H1 (cell line): ENCODE data around the gene PDE4D. TPM values are rescaled to one million over a fixed set of nuclear protein-coding genes. Genes with fewer than 3 reads are reported as not detected.

Experiments
- CHD1 ChIP-seq: IDR thresholded peaks from 2 replicates; pipeline ENCODE4 v1.6.1; 2012; ENCODE audit warnings: low read depth, low read length, improper control_type of control experiment
- CREB1 ChIP-seq: IDR thresholded peaks from 2 replicates; pipeline ENCODE4 v1.6.1; 2012; ENCODE audit warnings: inconsistent platforms
- EZH2 ChIP-seq: fragments of 200-600 bp; sonication (generic); IDR thresholded peaks from 2 replicates; pipeline ENCODE4 v1.7.1; 2012; ENCODE audit warnings: low read depth, mild to moderate bottlenecking, moderate library complexity, low read length, inconsistent platforms; ENCODE audit not compliant: severe bottlenecking
- HDAC6 ChIP-seq: IDR thresholded peaks from one replicate; pipeline ENCODE4 v1.7.1; 2012; ENCODE audit warnings: low read depth, mild to moderate bottlenecking, inconsistent platforms, low read length, moderate library complexity
- KDM5A ChIP-seq: fragments of 200-600 bp; IDR thresholded peaks from 2 replicates; pipeline ENCODE4 v1.7.1; 2012; ENCODE audit warnings: mild to moderate bottlenecking, low read length, inconsistent platforms, mixed read lengths
- NRF1 ChIP-seq: IDR thresholded peaks from 2 replicates; pipeline ENCODE4 v1.6.1; 2011; ENCODE audit warnings: mild to moderate bottlenecking, low read depth, low read length, improper control_type of control experiment
- RBBP5 ChIP-seq: IDR thresholded peaks from 2 replicates; pipeline ENCODE4 v1.7.1; 2012; ENCODE audit warnings: low read depth, mild to moderate bottlenecking, inconsistent platforms, low read length, moderate library complexity, borderline replicate concordance
- TAF1 ChIP-seq: IDR thresholded peaks from 2 replicates; pipeline ENCODE4 v1.6.1; 2011; ENCODE audit warnings: mild to moderate bottlenecking, low read depth, low read length
- TCF12 ChIP-seq: IDR thresholded peaks from 2 replicates; pipeline ENCODE4 v1.6.1; 2011; ENCODE audit warnings: low read depth, mild to moderate bottlenecking, low read length
- polyA plus RNA-seq, 7 experiments: library from polyadenylated mRNA; depleted of rRNA in 3 of 7; stranded (reverse) in 5 of 7; unstranded in 2 of 7; fragments of >200 nt in 5 of 7; fragments of 200-250 nt in 2 of 7; gene quantifications; 1 replicate in 5 of 7; 2 replicates in 1 of 7; 4 replicates in 1 of 7; pipeline versions ENCODE4 v1.2.1 to v1.2.3, GENCODE V29; 2011 to 2013; ENCODE audit warnings: missing spikeins in 2 of 7, mixed read lengths in 2 of 7
- total RNA-seq: library from RNA; stranded (reverse); fragmentation: NEBNext Ultra II Directional; extraction: Animal tissue kit (Norgen Biotek cat#: 25700); gene quantifications from 2 replicates; pipeline ENCODE4 v1.2.1, GENCODE V29; 2021
- TF ChIP-seq, protein P1 (sequence below): fragments of 300-600 bp; sonication (generic); IDR thresholded peaks from 2 replicates; pipeline ENCODE4 v1.7.1; 2012; ENCODE audit warnings: low read length, moderate library complexity, mild to moderate bottlenecking, inconsistent platforms; ENCODE audit not compliant: insufficient replicate concordance

The PDE4D gene
- total and polyA plus RNA-seq, 2 of the 8 experiments (the other 6 are each of a cell fraction or from before 2014, with no cell fraction given): 2.3 to 3.7 TPM

DNA sequence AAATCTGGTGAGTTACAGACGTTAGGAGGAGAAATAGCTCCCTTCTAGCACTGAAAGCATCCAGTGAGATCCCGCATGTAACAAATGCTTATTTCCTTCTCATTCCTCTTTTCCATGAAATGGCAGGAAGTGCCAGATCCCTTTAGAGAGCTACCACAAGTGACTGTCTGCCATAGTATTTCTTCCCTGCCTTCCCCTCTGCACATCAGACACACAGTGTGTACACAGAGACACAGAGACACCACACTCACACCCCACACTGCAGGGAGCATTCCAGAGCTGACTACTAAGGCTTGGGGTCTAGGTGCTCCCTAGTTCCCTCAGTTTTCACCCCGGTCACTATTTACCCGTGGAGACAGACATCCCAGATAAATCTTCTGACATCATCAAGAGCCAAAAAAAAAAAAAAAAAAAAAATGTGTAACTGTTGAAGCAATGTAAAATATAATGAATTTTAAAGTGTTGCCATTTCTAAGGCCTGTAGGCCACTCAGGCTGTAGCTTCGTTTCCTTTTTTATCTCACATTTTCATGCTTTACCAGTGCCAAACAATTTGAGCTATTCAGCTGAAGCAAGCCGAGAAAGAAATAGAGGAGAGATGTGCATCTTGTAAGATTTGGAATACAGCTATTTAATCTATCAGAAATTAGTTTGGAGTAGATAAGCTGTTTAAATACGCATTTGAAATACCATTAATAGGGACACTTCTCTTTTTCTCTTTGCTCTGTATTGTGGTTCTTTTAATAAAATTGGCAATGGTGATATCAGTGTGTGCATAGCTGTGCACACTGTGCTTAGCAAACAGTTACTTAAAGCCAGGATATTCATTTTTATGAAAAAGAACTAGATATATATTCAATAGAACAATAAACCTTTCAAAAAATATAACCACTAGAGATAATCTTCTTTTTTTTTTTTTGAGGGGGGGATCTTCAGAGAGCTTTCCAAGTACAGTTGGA is 405.5 kb downstream of the PDE4D start (continued):
- TF ChIP-seq, protein P1, sequence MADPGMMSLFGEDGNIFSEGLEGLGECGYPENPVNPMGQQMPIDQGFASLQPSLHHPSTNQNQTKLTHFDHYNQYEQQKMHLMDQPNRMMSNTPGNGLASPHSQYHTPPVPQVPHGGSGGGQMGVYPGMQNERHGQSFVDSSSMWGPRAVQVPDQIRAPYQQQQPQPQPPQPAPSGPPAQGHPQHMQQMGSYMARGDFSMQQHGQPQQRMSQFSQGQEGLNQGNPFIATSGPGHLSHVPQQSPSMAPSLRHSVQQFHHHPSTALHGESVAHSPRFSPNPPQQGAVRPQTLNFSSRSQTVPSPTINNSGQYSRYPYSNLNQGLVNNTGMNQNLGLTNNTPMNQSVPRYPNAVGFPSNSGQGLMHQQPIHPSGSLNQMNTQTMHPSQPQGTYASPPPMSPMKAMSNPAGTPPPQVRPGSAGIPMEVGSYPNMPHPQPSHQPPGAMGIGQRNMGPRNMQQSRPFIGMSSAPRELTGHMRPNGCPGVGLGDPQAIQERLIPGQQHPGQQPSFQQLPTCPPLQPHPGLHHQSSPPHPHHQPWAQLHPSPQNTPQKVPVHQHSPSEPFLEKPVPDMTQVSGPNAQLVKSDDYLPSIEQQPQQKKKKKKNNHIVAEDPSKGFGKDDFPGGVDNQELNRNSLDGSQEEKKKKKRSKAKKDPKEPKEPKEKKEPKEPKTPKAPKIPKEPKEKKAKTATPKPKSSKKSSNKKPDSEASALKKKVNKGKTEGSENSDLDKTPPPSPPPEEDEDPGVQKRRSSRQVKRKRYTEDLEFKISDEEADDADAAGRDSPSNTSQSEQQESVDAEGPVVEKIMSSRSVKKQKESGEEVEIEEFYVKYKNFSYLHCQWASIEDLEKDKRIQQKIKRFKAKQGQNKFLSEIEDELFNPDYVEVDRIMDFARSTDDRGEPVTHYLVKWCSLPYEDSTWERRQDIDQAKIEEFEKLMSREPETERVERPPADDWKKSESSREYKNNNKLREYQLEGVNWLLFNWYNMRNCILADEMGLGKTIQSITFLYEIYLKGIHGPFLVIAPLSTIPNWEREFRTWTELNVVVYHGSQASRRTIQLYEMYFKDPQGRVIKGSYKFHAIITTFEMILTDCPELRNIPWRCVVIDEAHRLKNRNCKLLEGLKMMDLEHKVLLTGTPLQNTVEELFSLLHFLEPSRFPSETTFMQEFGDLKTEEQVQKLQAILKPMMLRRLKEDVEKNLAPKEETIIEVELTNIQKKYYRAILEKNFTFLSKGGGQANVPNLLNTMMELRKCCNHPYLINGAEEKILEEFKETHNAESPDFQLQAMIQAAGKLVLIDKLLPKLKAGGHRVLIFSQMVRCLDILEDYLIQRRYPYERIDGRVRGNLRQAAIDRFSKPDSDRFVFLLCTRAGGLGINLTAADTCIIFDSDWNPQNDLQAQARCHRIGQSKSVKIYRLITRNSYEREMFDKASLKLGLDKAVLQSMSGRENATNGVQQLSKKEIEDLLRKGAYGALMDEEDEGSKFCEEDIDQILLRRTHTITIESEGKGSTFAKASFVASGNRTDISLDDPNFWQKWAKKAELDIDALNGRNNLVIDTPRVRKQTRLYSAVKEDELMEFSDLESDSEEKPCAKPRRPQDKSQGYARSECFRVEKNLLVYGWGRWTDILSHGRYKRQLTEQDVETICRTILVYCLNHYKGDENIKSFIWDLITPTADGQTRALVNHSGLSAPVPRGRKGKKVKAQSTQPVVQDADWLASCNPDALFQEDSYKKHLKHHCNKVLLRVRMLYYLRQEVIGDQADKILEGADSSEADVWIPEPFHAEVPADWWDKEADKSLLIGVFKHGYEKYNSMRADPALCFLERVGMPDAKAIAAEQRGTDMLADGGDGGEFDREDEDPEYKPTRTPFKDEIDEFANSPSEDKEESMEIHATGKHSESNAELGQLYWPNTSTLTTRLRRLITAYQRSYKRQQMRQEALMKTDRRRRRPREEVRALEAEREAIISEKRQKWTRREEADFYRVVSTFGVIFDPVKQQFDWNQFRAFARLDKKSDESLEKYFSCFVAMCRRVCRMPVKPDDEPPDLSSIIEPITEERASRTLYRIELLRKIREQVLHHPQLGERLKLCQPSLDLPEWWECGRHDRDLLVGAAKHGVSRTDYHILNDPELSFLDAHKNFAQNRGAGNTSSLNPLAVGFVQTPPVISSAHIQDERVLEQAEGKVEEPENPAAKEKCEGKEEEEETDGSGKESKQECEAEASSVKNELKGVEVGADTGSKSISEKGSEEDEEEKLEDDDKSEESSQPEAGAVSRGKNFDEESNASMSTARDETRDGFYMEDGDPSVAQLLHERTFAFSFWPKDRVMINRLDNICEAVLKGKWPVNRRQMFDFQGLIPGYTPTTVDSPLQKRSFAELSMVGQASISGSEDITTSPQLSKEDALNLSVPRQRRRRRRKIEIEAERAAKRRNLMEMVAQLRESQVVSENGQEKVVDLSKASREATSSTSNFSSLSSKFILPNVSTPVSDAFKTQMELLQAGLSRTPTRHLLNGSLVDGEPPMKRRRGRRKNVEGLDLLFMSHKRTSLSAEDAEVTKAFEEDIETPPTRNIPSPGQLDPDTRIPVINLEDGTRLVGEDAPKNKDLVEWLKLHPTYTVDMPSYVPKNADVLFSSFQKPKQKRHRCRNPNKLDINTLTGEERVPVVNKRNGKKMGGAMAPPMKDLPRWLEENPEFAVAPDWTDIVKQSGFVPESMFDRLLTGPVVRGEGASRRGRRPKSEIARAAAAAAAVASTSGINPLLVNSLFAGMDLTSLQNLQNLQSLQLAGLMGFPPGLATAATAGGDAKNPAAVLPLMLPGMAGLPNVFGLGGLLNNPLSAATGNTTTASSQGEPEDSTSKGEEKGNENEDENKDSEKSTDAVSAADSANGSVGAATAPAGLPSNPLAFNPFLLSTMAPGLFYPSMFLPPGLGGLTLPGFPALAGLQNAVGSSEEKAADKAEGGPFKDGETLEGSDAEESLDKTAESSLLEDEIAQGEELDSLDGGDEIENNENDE: no peak
- no peak for TF ChIP-seq EZH2
- TF ChIP-seq TCF12: no peak
- TF ChIP-seq HDAC6: no peak
- no peak for TF ChIP-seq CREB1
- TF ChIP-seq RBBP5: no peak
- no peak for TF ChIP-seq NRF1
- no peak for TF ChIP-seq CHD1
- TF ChIP-seq KDM5A: no peak
- no peak for TF ChIP-seq TAF1
